ENCODE results near the gene MRPL43.
A peak's percentile ranks its signal among the peaks of the same experiment; 100 is the strongest.

Gene MRPL43

GRCh38 chr10:101002456-101002855 lies 15.2 kb upstream of the MRPL43 start:
- DNase-seq (ENCODE audit: low spot score) = no peak

- no peak for DNase-seq (ENCODE audit: low spot score)
Observed at GRCh38 chr10:101001659-101002035, 14.3 kb upstream of the MRPL43 start.

GRCh38 chr10:101000915-101001658 lies 13.8 kb upstream of the MRPL43 start:
- DNase-seq (ENCODE audit: low spot score) = peak; percentile 91

GRCh38 chr10:101000127-101000914 lies 13.0 kb upstream of the MRPL43 start:
- peak; percentile 55 for DNase-seq (ENCODE audit: low spot score)

DNA sequence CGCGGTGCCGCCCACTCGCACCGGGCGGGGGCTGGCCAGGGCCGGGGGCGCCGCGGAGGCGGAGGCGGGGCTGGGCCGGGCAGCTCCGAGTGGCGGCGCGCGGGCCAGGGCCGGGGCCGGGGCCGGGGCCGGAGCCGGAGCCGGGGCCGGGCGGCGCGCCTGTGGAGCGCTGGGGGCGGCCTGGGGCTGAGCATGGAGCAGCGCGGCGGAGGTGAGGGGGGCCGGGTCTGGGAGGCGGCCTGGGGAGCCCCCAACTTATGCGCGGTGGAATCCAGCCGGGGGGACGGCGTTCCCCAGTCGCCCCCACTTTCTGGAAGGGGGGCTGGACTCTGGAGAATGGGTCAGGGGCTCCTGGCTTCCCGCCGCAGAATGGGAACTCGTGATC lies 12.4 kb upstream of the MRPL43 start, which contains the start of gene LZTS2:
TSS of gene LZTS2 (plus strand) at position 67 of the 385 bp plus-strand sequence. CDS start 2,731 bp downstream, outside the sequence.
- DNase-seq (ENCODE audit: low spot score) = no peak

- peak; percentile 88 for DNase-seq (ENCODE audit: low spot score)
Observed at GRCh38 chr10:100998991-100999741, 11.9 kb upstream of the MRPL43 start.

GRCh38 chr10:100998183-100998990 lies 11.1 kb upstream of the MRPL43 start:
- DNase-seq (ENCODE audit: low spot score) = peak; percentile 98

DNA sequence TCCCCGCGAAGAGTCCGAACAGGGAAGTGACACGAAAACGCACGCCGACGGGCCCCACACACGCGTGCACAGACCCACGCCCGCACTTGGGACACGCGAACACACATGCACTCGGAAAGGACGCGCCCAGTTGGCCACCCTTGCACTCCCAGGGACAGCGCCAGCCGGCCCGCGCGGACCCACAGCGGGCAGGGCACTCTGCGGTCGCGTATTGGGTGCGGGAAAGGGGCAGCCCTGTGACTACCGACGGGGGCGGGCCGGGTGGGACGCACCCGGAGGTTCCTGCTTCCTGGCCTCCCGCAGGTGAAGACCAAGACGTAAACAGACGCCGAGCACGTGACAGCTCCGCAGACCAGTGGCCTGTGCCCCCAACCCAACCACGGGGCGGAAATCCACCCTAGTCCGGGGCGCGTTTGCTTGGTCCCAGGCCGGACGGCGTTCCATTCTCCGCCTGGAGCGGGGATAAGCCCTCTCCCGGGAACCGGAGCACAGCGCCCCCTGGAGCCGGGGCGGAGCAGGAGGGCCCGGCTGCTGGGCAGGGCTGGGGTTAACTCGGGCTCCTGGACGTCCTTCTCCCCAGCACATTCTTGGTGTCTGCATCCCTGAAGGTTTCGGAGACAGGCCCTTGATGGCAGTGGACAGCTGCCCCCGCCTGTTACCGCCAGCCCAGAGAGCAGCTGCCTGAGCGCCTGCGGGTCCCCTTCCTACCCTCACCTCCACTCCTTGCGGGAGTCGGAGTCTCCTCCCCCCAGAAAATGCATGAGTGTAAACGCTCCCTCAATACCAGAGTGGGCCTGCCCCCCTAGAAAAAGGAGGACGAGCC lies 10.3 kb upstream of the MRPL43 start:
- peak; percentile 83 for DNase-seq (ENCODE audit: low spot score)

- no peak for DNase-seq (ENCODE audit: low spot score)
Observed at GRCh38 chr10:100996678-100997359, 9.5 kb upstream of the MRPL43 start.

DNA sequence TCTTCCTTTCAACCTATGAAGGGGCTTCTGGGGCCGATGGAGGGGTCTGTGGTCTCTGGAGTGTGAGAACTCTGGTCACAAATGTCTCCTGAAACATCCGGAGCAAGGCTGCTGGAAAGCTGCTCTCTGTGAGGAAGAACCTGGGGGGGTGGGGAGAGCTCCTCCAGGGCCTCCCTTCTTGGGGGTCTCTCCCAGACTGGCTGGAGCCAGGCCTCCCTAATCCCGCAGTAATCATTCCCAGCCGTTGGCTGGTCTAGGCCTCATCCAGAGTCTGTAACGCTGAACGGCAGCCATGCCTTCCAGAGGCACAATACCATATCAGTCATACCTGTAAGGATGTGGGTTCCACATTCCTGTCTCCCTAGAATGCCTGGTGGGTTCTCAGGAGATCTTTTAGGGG lies 7.9 kb upstream of the MRPL43 start:
- no peak for DNase-seq (ENCODE audit: low spot score)

- DNase-seq (ENCODE audit: low spot score) = peak; percentile 75
Observed at GRCh38 chr10:100993986-100994708, 6.8 kb upstream of the MRPL43 start.

- no peak for DNase-seq (ENCODE audit: low spot score)
Observed at GRCh38 chr10:100989088-100989487, 1.8 kb upstream of the MRPL43 start.

GRCh38 chr10:100988166-100988565 lies 869 bp upstream of the MRPL43 start:
- no peak for DNase-seq (ENCODE audit: low spot score)

DNA sequence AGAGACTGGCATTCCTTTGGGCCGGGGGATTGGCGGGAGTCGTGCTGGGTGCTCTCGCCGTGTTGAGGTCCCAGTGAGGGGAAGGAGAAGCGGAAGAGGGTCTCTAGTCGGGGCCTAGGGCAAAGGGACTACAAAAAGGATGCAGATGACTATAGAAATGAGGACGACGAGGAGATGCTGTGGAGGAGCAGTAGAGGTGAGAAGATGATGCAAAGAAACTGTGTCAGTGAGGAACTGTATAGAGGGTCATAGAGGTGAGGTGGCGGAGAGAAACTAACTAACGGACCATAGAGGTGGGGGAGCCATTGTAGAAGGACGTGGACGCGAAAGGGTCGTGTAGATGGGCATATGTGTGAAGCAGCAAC lies 370 bp upstream of the MRPL43 start:
- no peak for DNase-seq (ENCODE audit: low spot score)

- no peak for DNase-seq (ENCODE audit: low spot score)
Observed at GRCh38 chr10:100986623-100986951, 710 bp downstream of the MRPL43 start.

GRCh38 chr10:100985336-100985735 lies 2.0 kb downstream of the MRPL43 start:
- DNase-seq (ENCODE audit: low spot score) = no peak

GRCh38 chr10:100984672-100985177 lies 2.6 kb downstream of the MRPL43 start:
- DNase-seq (ENCODE audit: low spot score) = no peak

GRCh38 chr10:100983868-100984671 lies 3.2 kb downstream of the MRPL43 start:
- DNase-seq (ENCODE audit: low spot score) = no peak
